Measurements from ENCODE around the gene HSDL1. TPM values are rescaled to one million over a fixed set of nuclear protein-coding genes. Genes with fewer than 3 reads are reported as not detected.

The HSDL1 gene
- total and polyA plus RNA-seq, 2 donors (not counting 3 experiments of a cell fraction or from before 2014, with no cell fraction given), result 19.9 to 27.9 TPM

DNA sequence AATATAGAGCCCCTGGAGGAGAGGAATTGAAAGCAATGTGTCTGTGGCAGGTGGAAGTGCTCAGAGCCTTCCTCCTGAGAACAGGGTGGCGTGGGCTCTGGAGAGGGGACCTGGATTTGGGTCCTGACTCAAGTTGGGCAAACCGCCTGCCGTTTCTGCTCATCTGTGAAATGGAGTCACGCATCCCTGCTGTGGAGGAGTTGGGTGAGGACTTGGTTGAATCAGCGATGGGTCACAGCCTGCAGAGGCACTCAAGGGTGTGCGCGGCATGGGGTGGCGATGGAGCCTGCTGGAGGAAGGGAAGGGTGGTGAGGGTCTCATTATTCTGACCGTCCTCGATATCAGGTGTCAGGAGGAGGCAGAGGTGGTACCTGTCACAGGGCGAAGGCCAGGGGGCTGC, 49.0 kb upstream of the HSDL1 start:
- Histone ChIP-seq H3K36me3 (ENCODE audit: control insufficient read depth in 2 of 2, extremely low read depth in 1 of 2, insufficient read depth in 2 of 2, low read length in 2 of 2) (no peaks in the 10 kb centered on the region), H3K4me1 (ENCODE audit: control insufficient read depth, extremely low read depth, insufficient read depth, low read length) (no peaks in the 10 kb centered on the region), H3K4me3 (replicated peaks in 1 of 3; ENCODE audit: insufficient read depth in 1 of 3, low read depth in 1 of 3, low read length in 3 of 3) (no peak overlapping the region), H3K27me3 (ENCODE audit: control insufficient read depth in 2 of 2, insufficient read depth in 2 of 2, low read length in 2 of 2) (no peaks in the 10 kb centered on the region), H3K9ac (replicated peaks; ENCODE audit: extremely low read depth, insufficient read depth, low read length) (no peak overlapping the region), H2AFZ (ENCODE audit: low read depth, low read length) (no peak overlapping the region), H3K9me1 (replicated peaks; ENCODE audit: control insufficient read depth, extremely low read depth, insufficient read depth, low read length) (no peaks in the 10 kb centered on the region), H3K27ac (ENCODE audit: insufficient read depth, low read depth, low read length) (no peak overlapping the region), H4K20me1 (replicated peaks; ENCODE audit: control insufficient read depth, extremely low read depth, insufficient read depth, low read length) (no peaks in the 10 kb centered on the region), H3K9me3 (replicated peaks; ENCODE audit: control insufficient read depth, insufficient read depth, low read length) (no peaks in the 10 kb centered on the region), H3K4me2 (ENCODE audit: insufficient read depth, low read length) (no peak overlapping the region), H3K79me2 (ENCODE audit: control insufficient read depth, insufficient read depth, low read length) (no peaks in the 10 kb centered on the region)
- DNase-seq (ENCODE audit: low read depth, low spot score) (no peak), FAIRE-seq (no peak)
- ChIA-PET POLR2A (no interaction called here), CTCF (no interaction called here)
- no peak for TF ChIP-seq POLR2A (IDR thresholded peaks at IDR 0.05; ENCODE audit: low read depth, low read length)
- TF ChIP-seq JUN (IDR thresholded peaks at IDR 0.05; ENCODE audit: borderline replicate concordance, insufficient read depth, insufficient read length, low read depth), result no peak
- no peak for TF ChIP-seq MYC (IDR thresholded peaks at IDR 0.05; ENCODE audit: low read depth, low read length)
- no peak for TF ChIP-seq EZH2 (IDR thresholded peaks at IDR 0.05; ENCODE audit: borderline replicate concordance, low read depth, low read length, severe bottlenecking)
- TF ChIP-seq POLR2AphosphoS5 (IDR thresholded peaks at IDR 0.05; ENCODE audit: insufficient read depth, low read depth, low read length), result no peak
- TF ChIP-seq, protein P1, sequence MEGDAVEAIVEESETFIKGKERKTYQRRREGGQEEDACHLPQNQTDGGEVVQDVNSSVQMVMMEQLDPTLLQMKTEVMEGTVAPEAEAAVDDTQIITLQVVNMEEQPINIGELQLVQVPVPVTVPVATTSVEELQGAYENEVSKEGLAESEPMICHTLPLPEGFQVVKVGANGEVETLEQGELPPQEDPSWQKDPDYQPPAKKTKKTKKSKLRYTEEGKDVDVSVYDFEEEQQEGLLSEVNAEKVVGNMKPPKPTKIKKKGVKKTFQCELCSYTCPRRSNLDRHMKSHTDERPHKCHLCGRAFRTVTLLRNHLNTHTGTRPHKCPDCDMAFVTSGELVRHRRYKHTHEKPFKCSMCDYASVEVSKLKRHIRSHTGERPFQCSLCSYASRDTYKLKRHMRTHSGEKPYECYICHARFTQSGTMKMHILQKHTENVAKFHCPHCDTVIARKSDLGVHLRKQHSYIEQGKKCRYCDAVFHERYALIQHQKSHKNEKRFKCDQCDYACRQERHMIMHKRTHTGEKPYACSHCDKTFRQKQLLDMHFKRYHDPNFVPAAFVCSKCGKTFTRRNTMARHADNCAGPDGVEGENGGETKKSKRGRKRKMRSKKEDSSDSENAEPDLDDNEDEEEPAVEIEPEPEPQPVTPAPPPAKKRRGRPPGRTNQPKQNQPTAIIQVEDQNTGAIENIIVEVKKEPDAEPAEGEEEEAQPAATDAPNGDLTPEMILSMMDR (IDR thresholded peaks at IDR 0.05; ENCODE audit: extremely low read depth in 1 of 2, insufficient read depth in 1 of 2, low read depth in 1 of 2, low read length in 2 of 2), result no peak
- TF ChIP-seq, protein P2, sequence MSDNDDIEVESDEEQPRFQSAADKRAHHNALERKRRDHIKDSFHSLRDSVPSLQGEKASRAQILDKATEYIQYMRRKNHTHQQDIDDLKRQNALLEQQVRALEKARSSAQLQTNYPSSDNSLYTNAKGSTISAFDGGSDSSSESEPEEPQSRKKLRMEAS (IDR thresholded peaks at IDR 0.05; ENCODE audit: insufficient read depth, insufficient read length), result no peak
- TF ChIP-seq GATA2 (IDR thresholded peaks at IDR 0.05; ENCODE audit: insufficient read depth, insufficient read length, low read depth, low read length), result no peak
- no TSS peak for BruUV-seq (replicated peaks)
- intact Hi-C loops (cut with micrococcal nuclease), result no loop called here
- dilution Hi-C loops (cut with MboI; ENCODE audit: extremely low pct_ligation_motif_present, low sequenced_read_pairs), result no loop called here
